ENCODE data around the gene CYP4F12.

GRCh38 chr19:15656467-15656866 lies 16.4 kb upstream of the CYP4F12 start:
- TF ChIP-seq POLR2A (IDR thresholded peaks at IDR 0.05; ENCODE audit: control extremely low read depth in 1 of 2, low read depth in 2 of 2, low read length in 2 of 2), result no peak
- TF ChIP-seq CTCF (IDR thresholded peaks at IDR 0.05; ENCODE audit: control extremely low read depth in 1 of 3, insufficient read depth in 1 of 3, low read depth in 1 of 3, low read length in 3 of 3), result no peak
- TF ChIP-seq HDAC2 (IDR thresholded peaks at IDR 0.05; ENCODE audit: borderline replicate concordance in 1 of 2, low read depth in 2 of 2, low read length in 2 of 2), result no peak
